Measurements from ENCODE around the gene CTDSP2. TPM values are rescaled to one million over a fixed set of nuclear protein-coding genes. Genes with fewer than 3 reads are reported as not detected.

The CTDSP2 gene, protein sequence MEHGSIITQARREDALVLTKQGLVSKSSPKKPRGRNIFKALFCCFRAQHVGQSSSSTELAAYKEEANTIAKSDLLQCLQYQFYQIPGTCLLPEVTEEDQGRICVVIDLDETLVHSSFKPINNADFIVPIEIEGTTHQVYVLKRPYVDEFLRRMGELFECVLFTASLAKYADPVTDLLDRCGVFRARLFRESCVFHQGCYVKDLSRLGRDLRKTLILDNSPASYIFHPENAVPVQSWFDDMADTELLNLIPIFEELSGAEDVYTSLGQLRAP
- total RNA-seq (100 to 1,000 TPM; 187 to 252 TPM), polyA plus RNA-seq (10 to 100 TPM; 51.2 to 91.7 TPM)
- long read RNA-seq, donor 1, full-length matches to known transcripts: 3 of 130 reads
- long read RNA-seq, donor 1, partial matches to known transcripts: 5 of 130 reads
- long read RNA-seq, donor 1, other reads (novel, unspliced or antisense): 122 of 130 reads
- long read RNA-seq, donor 2, full-length matches to known transcripts: 24 of 118 reads
- long read RNA-seq, donor 2, partial matches to known transcripts: 1 of 118 reads
- long read RNA-seq, donor 2, other reads (novel, unspliced or antisense): 93 of 118 reads

DNA sequence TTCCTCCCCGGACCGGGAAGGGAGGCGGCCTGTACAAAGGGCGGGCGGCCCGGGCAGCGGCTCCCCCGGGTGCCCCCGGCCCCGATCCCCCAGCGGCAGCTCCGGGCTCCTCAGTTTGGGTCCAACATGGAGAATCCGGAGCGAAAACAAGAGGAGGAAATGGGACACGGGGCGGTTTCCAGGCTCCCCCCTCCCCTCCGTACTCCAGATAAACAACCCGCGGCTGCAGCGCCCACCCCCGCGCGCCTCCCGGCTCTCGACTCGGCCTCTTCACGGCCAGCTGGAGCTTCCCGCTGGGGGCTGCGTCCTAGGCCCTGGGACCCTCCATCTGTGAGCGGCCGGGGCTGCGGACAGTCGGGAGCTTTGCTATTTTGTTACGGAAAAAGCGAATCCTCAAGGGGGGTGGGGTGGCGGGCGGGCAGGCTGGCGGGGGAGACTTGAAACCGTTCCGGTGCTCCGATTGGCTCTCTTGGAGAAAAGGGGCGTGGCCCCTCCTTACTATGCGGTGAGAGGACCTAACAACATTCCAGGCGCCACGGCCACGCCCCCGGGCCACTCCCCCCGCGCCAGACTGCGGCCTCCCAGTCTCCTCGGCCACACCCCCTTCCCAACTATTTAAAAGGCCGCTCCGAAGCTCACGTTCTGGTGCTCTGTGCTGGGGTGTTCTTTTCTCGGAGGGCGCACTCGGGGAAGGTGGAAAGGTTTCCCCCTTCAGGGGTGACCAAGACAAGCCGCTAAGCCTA lies at the start of gene CTDSP2:
CTDSP2 (minus strand) TSS at position 153 of the 743 bp plus-strand sequence. CDS start 294 bp downstream, outside the sequence.
- Histone ChIP-seq H3K4me3 (ENCODE audit: low read length in 2 of 2) (peak within 1 kb of the TSS; percentile 87 to 98), H3K9me3 (ENCODE audit: control insufficient read depth, low read length) (no peaks in the 10 kb centered on the region), H3K27me3 (ENCODE audit: control insufficient read depth in 1 of 2, insufficient read depth in 2 of 2, low read length in 1 of 2) (no peaks in the 10 kb centered on the region), H3K36me3 (ENCODE audit: control insufficient read depth in 1 of 2, insufficient read depth in 2 of 2, low read length in 1 of 2) (no peaks in the 10 kb centered on the region), H3K27ac (ENCODE audit: low read depth in 1 of 2, low read length in 2 of 2) (peak within 1 kb of the TSS; percentile 99 to 100), H3K4me1 (ENCODE audit: control insufficient read depth in 1 of 2, insufficient read depth in 2 of 2, low read length in 2 of 2) (peaks cover 4 to 9% of the 10 kb centered on the region in 2 donors)
- 1% methylated on average over 51 to 58 of the region's 58 CpGs for WGBS, 2 donors
- intact Hi-C loops (cut with DNase I): no loop called here
- DNase-seq: peak; percentile 100
- ATAC-seq (ENCODE audit: low FRiP score): peak; percentile 94

DNA sequence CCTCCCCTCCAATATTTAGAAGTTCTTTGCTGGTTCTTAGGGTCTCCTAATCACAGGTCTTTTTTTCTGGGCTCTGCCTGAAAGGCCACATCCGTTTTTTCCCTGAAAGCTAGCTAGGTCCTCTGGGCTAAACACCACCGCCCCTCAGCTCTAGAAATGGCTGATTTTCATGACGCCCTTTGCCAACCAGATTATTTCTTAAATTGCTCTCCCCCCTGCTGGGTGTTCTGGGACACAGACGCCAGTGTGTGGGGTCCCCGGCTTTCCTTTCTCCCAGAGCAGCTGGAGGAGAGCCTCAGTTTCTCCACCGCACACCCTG lies 49.5 kb upstream of the CTDSP2 start:
- ATAC-seq (ENCODE audit: low FRiP score): no peak
- WGBS, 2 donors: 2 to 4% methylated on average over 6 of the region's 6 CpGs

DNA sequence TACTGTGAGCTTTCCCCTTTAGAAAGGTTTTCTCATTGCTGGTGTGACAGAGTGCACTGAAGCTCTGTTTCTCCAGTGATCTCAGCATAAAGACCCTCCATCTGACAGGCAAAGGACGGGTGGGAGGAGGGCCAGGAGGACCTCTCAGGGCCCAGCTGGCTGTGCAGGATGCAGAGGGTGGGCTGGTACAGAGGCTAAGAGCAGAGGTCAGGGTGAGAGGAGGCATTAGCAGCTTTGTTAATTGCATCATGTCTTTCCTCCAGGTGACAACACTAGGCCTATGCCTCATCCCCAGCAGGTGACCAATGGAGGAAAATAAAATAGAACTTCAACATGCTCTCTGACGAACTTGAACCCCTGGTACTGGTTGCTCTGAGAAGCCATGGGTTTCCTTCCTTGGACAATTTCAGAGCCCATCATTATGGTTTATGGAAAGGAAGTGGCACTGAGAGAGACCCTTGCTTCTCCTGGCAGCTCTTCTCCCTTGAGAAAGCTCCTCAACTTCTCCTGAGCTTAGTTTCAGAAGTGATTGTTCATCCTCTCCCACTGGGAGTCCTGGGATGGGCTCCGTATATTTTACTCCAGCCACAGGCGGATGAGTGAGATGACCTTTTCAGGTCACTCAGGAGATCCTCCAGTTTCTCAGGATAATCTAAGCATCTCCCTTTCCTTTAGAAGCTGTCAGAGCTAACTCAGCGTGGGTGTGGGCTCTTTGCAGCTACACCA lies 49.0 kb upstream of the CTDSP2 start:
- Histone ChIP-seq H3K4me3 (ENCODE audit: low read length in 2 of 2) (peak overlapping the region in 1 of 2 donors; percentile 29), H3K36me3 (ENCODE audit: control insufficient read depth in 1 of 2, insufficient read depth in 2 of 2, low read length in 1 of 2) (no peaks in the 10 kb centered on the region), H3K4me1 (ENCODE audit: control insufficient read depth in 1 of 2, insufficient read depth in 2 of 2, low read length in 2 of 2) (peaks cover 6 to 7% of the 10 kb centered on the region in 2 donors), H3K27me3 (ENCODE audit: control insufficient read depth in 1 of 2, insufficient read depth in 2 of 2, low read length in 1 of 2) (no peaks in the 10 kb centered on the region), H3K27ac (ENCODE audit: low read depth in 1 of 2, low read length in 2 of 2) (peak overlapping the region; percentile 98 to 99), H3K9me3 (ENCODE audit: control insufficient read depth, low read length) (no peaks in the 10 kb centered on the region)
- no peak for ATAC-seq (ENCODE audit: low FRiP score)
- WGBS, 2 donors: 36 to 41% methylated on average over 5 of the region's 5 CpGs
- DNase-seq: no peak
- intact Hi-C loops (cut with DNase I): no loop called here

More for the DNA sequence above, 49.5 kb upstream of the CTDSP2 start:
- Histone ChIP-seq H3K27ac (ENCODE audit: low read depth in 1 of 2, low read length in 2 of 2) (peak overlapping the region; percentile 98 to 99), H3K4me3 (ENCODE audit: low read length in 2 of 2) (peak overlapping the region; percentile 29 to 42), H3K27me3 (ENCODE audit: control insufficient read depth in 1 of 2, insufficient read depth in 2 of 2, low read length in 1 of 2) (no peaks in the 10 kb centered on the region), H3K4me1 (ENCODE audit: control insufficient read depth in 1 of 2, insufficient read depth in 2 of 2, low read length in 2 of 2) (peaks cover 6 to 7% of the 10 kb centered on the region in 2 donors), H3K36me3 (ENCODE audit: control insufficient read depth in 1 of 2, insufficient read depth in 2 of 2, low read length in 1 of 2) (no peaks in the 10 kb centered on the region), H3K9me3 (ENCODE audit: control insufficient read depth, low read length) (no peaks in the 10 kb centered on the region)
- intact Hi-C loops (cut with DNase I): no loop called here
- no peak for DNase-seq

DNA sequence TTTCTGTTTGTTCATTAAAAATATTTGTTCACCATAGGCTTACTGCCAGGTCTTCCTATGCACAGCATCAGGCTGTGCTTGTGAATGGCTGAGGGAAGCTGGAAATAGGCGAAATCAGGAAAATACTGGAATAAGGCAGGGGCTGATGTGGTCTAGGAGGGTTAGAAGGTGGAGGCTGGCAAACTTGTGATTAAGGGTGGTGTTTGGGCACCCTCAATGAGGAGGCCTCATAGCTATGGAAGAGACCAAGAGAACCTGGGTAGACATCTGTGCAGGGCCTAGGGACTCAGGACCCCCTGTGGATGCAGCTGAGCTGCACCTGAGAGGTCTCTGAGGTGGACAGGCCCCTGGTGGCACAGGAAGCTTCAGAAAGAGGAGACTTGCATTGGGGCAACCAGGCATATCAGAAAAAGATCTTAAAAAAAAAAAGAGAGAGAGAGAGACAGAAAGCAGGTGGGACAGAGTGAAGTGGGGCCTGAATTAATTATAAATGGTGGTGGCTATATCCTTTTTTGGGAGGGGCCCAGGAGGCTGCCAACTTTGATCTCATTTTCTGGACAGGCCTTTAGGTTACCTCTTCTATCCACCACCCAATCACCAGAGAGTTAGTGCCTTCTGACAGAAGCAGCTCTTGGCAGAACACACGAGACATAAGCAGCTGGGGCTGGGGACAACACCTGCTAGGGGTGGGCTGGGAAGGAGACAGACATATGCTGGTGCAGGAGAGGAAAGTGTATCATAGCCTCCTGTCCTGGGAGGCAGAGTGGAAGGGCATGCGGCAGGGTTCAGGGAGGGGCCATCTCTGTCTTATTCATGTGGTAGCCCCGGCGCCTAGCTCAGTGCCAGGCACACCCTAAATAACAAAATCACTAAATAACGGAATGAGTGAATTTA lies 48.1 kb upstream of the CTDSP2 start:
- Histone ChIP-seq H3K36me3 (ENCODE audit: control insufficient read depth in 1 of 2, insufficient read depth in 2 of 2, low read length in 1 of 2) (no peaks in the 10 kb centered on the region), H3K27me3 (ENCODE audit: control insufficient read depth in 1 of 2, insufficient read depth in 2 of 2, low read length in 1 of 2) (no peaks in the 10 kb centered on the region), H3K9me3 (ENCODE audit: control insufficient read depth, low read length) (no peaks in the 10 kb centered on the region), H3K27ac (ENCODE audit: low read depth in 1 of 2, low read length in 2 of 2) (peak overlapping the region; percentile 79 to 99), H3K4me1 (ENCODE audit: control insufficient read depth in 1 of 2, insufficient read depth in 2 of 2, low read length in 2 of 2) (peaks cover 6 to 7% of the 10 kb centered on the region in 2 donors), H3K4me3 (ENCODE audit: low read length in 2 of 2) (no peak overlapping the region)
- 47 to 51% methylated on average over 6 of the region's 6 CpGs for WGBS, 2 donors
- DNase-seq (peak in 1 of 2 donors; percentile 73), ATAC-seq (ENCODE audit: low FRiP score) (no peak)
- intact Hi-C loops (cut with DNase I): no loop called here

DNA sequence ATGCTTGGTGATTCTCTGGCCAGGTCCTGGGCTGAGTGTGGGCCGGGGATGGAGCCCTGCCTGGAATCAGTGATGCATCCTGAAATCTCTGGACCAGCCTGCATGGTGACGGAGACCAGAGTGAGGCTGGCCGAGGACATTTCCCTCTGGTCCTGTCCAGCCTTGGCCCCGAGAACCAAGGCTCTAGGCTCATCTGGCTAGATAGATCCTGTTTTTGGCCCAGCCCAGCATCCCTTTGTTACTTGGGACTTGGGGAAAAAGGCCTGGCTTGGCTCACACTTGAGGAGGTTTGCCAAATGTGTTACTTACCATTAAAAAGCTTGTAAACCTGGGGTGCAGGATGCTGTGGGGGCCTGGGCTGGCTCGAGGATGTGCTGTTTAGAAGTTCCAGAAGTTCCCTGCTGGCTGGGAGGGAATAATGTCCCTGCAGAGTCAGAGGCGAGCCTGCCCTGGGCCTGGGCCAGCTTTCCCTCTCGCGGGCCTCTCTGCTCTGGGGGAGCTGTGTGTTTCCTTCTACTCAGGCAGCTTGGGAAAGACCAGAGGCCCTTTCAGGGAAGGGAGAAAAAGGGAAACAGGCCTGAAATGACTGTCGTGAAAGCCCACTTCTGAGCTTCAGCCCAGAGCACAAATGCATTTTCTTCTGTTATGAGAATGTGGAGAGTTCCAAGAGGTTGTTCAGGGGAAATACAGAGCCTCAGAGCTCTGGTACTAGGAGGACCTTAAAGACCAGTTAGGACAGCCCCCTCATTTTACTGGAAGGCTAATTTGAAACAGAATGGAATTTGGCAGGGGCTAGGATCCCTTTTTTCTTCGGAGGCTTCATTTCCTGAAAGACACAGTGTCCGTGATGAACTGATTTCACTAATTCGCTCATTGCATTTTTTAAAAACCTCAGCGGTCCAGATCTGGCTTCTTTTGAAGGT lies 47.2 kb upstream of the CTDSP2 start:
- intact Hi-C loops (cut with DNase I): loop anchor here in 1 of 2 donors (2.0 kb wide), 1 partner anchor 49 kb away; no protein-coding TSS in a partner anchor
- Histone ChIP-seq H3K27me3 (ENCODE audit: control insufficient read depth in 1 of 2, insufficient read depth in 2 of 2, low read length in 1 of 2) (no peaks in the 10 kb centered on the region), H3K27ac (ENCODE audit: low read depth in 1 of 2, low read length in 2 of 2) (peak overlapping the region; percentile 79 to 99), H3K4me3 (ENCODE audit: low read length in 2 of 2) (no peak overlapping the region), H3K4me1 (ENCODE audit: control insufficient read depth in 1 of 2, insufficient read depth in 2 of 2, low read length in 2 of 2) (peaks cover 6 to 7% of the 10 kb centered on the region in 2 donors), H3K36me3 (ENCODE audit: control insufficient read depth in 1 of 2, insufficient read depth in 2 of 2, low read length in 1 of 2) (no peaks in the 10 kb centered on the region), H3K9me3 (ENCODE audit: control insufficient read depth, low read length) (no peaks in the 10 kb centered on the region)
- ATAC-seq (ENCODE audit: low FRiP score) (peak; percentile 79), DNase-seq (peak; percentile 93 to 95)
- WGBS, 2 donors: 2 to 6% methylated on average over 13 of the region's 13 CpGs

DNA sequence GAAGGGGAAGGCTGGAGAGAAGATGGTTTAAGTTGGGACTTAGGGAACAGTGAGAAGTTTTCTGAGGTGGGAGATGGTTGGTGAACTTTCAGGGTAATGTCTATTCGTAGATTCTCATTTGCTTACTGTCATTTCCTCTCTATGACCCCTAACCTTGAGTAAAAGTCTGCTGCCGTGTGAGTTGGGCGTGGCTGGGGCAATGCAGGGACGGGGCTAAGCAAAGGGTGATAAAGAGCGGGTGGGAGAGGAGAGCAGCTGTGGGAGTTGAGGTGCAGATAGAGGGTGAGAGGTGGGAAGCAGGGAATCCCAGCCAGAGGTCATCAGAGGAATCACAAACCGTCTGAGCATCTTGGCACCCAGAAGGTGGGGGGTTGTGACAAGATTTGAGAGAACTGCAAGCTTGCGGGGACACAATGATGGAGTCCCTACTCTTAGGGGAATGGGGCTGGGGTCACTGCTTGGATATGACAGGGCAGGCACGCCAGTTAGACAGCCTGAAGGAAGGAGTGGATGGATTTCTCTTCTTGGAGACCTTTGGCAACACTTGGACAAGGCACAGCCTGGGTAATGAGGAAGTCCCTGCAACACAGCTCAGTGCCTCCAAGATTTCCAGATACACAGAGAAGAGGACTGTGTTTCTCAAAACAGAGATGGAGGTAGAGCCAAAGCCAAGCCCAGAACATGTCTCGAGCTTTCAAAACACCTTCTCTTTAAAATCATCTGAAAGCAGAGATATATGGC lies 45.9 kb upstream of the CTDSP2 start:
- intact Hi-C loops (cut with DNase I): loop anchor here in 1 of 2 donors (2.0 kb wide), 1 partner anchor 48 kb away; no protein-coding TSS in a partner anchor
- Histone ChIP-seq H3K4me1 (ENCODE audit: control insufficient read depth in 1 of 2, insufficient read depth in 2 of 2, low read length in 2 of 2) (peaks cover 0 to 2% of the 10 kb centered on the region in 2 donors), H3K9me3 (ENCODE audit: control insufficient read depth, low read length) (no peaks in the 10 kb centered on the region), H3K4me3 (ENCODE audit: low read length in 2 of 2) (no peak overlapping the region), H3K36me3 (ENCODE audit: control insufficient read depth in 1 of 2, insufficient read depth in 2 of 2, low read length in 1 of 2) (no peaks in the 10 kb centered on the region), H3K27me3 (ENCODE audit: control insufficient read depth in 1 of 2, insufficient read depth in 2 of 2, low read length in 1 of 2) (no peaks in the 10 kb centered on the region), H3K27ac (ENCODE audit: low read depth in 1 of 2, low read length in 2 of 2) (peak overlapping the region; percentile 34 to 79)
- no peak for ATAC-seq (ENCODE audit: low FRiP score)
- 68 to 83% methylated on average over 9 of the region's 9 CpGs for WGBS, 2 donors
- no peak for DNase-seq
